Measurements from ENCODE around the gene DSG4. TPM values are rescaled to one million over a fixed set of nuclear protein-coding genes. Genes with fewer than 3 reads are reported as not detected.
"Not testable (repeated sequence)": the region's sequence is repeated elsewhere in the genome, so short reads cannot be mapped to it uniquely, and the experiment has no call there.

Gene DSG4, protein sequence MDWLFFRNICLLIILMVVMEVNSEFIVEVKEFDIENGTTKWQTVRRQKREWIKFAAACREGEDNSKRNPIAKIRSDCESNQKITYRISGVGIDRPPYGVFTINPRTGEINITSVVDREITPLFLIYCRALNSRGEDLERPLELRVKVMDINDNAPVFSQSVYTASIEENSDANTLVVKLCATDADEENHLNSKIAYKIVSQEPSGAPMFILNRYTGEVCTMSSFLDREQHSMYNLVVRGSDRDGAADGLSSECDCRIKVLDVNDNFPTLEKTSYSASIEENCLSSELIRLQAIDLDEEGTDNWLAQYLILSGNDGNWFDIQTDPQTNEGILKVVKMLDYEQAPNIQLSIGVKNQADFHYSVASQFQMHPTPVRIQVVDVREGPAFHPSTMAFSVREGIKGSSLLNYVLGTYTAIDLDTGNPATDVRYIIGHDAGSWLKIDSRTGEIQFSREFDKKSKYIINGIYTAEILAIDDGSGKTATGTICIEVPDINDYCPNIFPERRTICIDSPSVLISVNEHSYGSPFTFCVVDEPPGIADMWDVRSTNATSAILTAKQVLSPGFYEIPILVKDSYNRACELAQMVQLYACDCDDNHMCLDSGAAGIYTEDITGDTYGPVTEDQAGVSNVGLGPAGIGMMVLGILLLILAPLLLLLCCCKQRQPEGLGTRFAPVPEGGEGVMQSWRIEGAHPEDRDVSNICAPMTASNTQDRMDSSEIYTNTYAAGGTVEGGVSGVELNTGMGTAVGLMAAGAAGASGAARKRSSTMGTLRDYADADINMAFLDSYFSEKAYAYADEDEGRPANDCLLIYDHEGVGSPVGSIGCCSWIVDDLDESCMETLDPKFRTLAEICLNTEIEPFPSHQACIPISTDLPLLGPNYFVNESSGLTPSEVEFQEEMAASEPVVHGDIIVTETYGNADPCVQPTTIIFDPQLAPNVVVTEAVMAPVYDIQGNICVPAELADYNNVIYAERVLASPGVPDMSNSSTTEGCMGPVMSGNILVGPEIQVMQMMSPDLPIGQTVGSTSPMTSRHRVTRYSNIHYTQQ
- total RNA-seq: not detected in 2 replicates

DNA sequence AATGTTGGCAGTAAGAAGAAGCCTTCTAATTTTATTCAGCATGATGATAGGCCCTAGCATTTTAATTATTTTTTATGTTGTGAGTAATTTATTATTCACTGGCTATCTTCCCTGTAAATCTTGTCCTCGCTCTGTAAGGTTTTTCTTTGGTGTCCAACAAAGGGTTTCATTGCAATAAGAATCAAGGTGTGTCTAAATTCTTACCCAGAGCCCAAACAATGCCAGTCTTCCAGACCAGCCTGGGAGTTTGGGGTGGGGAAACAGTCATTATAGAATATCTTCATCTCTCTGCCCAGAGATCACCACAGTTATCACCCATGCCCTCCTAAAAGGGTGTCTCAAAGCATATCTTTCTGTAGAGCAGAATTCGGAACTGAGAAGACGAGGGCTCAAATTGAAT, at the start of gene DSG4:
TSS of gene DSG4 (plus strand) at position 301 of the 400 bp plus-strand sequence. CDS start 135 bp downstream, outside the sequence.
- no peak for DNase-seq (ENCODE audit: low read depth, low spot score)

DNA sequence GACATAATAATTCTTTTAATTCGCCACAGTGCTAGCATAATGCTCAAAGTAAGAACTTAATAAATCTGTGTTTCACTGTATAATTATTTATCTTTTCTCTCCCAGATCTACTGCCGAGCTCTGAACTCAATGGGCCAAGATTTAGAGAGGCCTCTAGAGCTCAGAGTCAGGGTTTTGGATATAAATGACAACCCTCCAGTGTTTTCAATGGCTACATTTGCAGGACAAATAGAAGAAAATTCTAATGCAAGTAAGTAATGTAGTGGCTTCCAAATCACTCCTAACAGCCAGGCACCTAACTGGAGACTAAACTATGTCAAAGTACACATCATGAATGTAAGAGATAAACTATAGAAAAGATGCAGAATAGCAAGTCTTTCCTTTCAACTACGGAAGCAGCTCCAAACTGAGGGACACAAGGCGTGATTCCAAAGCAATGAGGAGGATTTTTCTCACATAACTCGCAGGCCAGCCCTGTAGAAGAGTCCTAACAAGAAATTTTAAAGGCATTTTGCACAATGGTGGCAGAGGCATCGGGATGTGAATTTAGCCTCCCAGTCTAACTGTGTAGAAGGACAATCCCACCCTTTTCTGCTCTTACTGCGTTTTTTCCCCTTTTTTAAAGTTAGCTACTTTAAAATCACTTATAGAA, 46.7 kb upstream of the DSG4 start:
- DNase-seq (ENCODE audit: low read depth, low spot score): no peak

DNA sequence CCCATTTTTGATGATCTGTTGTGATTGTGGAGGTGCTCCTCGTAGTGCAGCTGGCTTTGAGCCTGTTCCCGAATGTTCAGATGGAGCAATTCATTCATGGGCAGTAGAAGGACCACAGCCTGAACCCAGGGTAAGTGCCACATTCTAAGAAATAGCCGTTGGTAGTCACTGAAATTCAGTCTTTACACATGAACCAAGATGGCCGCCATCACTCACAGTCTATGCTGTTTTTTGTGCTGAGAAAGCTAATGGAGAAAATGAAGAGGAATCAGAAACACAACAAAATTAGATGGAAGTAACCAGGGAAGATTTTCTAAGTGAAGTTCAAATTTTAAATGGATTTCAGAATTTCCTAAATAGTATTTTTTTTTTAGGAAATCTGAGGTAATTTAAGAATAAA, 33.1 kb upstream of the DSG4 start:
- no peak for DNase-seq (ENCODE audit: low read depth, low spot score)

DNA sequence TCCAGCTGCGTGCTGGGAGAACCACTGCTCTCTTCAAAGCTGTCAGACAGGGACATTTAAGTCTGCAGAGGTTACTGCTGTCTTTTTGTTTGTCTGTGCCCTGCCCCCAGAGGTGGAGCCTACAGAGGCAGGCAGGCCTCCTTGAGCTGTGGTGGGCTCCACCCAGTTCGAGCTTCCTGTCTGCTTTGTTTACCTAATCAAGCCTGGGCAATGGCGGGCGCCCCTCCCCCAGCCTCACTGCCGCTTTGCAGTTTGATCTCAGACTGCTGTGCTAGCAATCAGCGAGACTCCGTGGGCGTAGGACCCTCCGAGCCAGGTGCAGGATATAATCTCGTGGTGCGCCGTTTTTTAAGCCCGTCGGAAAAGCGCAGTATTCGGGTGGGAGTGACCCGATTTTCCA, 23.2 kb upstream of the DSG4 start:
- DNase-seq (ENCODE audit: low read depth, low spot score): not testable (repeated sequence)

DNA sequence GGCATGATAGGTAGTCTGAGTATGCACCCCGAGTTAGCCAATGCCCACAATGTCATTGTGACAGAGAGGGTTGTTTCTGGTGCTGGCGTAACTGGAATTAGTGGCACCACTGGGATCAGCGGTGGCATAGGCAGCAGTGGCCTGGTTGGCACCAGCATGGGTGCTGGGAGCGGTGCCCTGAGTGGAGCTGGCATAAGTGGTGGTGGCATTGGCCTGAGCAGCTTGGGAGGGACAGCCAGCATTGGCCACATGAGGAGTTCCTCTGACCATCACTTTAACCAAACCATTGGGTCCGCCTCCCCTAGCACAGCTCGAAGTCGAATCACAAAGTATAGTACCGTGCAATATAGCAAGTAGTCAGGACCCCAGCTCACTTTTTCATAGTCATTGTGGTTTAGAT, 21.6 kb upstream of the DSG4 start:
- DNase-seq (ENCODE audit: low read depth, low spot score): no peak

DNA sequence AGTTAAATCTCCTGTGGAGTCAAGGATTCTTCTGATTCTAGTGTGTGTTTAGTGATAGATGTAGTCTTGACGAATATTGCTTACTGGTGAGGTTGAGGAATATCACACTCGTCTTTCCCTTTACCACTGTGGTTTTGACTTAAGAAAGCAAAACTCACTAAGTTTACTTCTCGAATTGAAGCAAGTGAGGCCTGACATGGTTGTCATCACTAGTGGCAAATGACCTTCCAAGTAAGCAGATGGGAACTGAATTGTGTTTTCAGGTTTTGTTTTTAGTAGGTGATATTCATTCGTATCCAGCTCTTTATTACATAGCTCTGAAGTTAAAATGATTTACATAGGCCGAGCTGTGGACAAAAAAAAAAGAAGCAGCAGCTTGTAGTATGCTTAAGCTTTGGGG, 20.6 kb upstream of the DSG4 start:
- DNase-seq (ENCODE audit: low read depth, low spot score): no peak

DNA sequence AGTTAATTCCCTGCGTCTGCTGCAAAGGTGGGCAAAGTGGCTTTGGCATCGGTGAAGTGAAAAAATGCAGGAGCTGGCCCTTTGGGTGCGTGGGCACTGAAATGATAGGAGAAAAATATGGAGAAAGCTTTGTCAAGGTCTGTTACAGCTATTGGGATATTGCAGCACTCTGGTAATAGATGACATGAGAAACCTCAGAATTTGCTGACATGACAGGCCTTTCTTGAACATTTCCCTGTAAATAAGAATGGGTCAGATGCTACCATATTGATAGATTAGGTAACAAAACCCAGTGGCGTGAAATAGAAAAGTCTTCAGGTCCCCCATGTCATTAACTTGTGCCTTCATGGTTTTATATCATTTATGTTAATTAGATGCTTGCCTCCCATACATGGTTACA, 12.4 kb upstream of the DSG4 start:
- DNase-seq (ENCODE audit: low read depth, low spot score): no peak

DNA sequence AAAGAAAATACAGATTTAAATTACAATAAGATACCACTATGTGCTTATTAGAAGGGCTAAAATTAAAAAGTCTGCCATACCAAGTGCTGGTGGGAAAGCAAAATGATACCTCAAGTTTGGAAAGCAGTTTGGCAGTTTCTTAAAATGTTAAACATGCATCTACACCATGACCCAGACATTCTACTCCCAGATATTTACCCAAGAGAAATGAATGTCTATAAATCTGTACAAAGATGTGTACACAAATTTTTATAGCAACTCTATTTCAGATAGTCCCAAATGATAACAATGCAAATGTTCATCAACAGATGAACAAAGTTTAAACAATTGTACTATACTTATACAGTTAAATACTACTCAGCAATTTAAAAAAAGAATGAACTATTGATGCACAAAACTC, 7.1 kb upstream of the DSG4 start:
- DNase-seq (ENCODE audit: low read depth, low spot score): no peak

DNA sequence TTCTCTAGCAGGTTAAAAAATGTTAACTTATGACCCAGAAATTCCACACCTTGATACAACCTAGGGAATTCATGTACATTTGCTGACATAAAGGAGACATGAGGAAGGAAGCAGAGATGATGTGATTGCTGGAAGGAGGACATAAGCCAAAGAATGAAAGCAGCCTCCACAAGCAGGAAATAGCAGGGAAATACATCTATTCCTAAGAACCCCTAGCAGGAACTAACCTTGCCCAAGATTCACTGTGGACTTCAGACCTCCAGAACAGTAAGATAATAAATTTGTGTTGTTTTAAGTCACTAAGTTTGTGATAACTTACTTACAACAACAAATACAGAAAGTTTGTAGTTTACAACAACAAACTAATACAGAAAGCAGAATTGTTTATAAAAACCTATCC, 4.6 kb upstream of the DSG4 start:
- DNase-seq (ENCODE audit: low read depth, low spot score): no peak

DNA sequence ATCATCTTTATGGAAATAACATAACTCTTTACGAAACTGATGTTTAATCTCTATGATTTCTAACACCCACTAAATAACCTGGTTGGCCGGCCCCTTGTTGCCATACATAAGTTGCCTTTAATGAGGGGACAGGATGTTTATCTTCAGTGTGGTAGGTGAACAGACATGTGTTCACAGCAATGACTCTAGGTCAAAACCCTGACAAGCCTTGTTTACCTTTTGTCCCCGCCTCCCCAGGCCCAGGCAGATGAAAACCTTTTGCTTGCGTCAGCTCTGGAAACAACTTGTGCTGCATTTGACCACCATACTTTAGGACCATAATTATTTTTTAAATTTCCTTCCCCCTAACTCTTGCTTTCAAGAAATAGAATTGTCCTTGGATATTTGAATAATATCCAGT, 2.9 kb upstream of the DSG4 start:
- DNase-seq (ENCODE audit: low read depth, low spot score): no peak

DNA sequence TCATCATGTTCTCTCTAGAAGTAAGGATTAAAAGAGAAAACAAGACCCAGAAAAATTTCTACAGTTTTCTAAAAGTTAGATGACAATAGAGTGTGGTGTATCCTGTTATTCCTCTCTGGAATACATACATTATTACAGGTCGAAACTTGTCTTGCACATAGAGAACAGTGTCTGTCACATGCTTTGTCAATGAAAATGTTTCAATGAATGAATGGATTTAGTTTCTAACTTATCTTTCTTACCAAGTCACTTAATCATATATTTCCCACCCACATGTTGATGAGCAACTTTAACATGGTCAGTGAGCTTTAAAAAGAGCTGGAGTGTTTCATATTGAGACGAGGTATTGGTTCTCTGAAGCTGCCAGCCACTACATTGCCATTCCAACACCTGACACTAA, 4.3 kb downstream of the DSG4 start:
- no peak for DNase-seq (ENCODE audit: low read depth, low spot score)

DNA sequence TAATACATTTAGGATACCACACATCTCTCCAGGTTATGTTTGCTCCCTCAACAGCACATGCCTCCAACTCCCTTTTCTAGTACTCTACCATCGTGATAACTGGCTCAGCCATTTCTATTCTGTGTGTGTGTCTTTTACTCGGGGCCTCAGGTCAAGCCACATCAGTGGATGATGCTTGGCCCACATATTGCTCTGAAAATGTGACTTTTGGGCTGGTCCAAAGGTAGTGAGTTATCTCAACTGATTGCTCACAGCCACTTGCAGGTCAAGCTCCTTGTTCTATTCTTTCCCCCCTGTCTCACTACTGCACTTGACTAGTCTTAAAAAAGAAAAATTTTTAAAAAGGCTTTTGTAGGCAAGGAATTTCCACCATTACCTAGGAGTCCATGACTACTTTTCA, 5.5 kb downstream of the DSG4 start:
- DNase-seq (ENCODE audit: low read depth, low spot score): no peak

DNA sequence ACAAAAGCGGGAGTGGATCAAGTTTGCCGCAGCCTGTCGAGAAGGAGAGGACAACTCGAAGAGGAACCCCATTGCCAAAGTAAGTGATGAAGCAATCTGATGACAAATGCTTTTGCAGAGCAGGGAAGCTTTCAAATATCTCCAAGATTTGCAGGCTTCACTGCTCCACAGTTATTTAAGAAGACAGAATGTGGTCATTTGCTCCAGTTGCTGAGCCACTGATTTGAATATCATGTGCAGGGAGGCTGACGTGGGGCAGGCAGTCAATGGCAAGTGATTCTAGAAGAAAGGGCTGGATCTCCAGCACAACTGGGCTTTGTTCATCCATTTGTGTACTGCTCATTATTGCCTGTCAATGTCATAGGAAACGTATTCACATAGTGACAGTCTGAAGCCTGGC, 10.2 kb downstream of the DSG4 start:
- DNase-seq (ENCODE audit: low read depth, low spot score): no peak

DNA sequence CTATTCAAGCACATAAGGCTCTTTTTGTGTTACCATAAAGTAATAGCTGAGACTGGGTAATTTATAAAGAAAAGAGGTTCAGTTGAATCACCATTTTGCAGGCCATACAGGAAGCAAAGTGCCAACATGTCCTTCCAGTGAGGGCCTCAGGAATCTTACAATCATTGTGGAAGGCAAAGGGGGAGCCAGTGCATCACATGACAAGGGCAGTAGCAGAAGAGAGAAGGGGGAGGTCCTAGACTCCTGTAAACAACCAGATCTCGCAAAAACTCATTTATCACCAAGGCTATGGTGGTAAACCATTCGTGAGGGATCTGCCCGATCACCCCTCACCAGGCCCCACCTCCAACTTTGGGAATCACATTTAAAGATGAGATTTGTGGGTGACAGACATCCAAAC, 16.7 kb downstream of the DSG4 start:
- no peak for DNase-seq (ENCODE audit: low read depth, low spot score)

DNA sequence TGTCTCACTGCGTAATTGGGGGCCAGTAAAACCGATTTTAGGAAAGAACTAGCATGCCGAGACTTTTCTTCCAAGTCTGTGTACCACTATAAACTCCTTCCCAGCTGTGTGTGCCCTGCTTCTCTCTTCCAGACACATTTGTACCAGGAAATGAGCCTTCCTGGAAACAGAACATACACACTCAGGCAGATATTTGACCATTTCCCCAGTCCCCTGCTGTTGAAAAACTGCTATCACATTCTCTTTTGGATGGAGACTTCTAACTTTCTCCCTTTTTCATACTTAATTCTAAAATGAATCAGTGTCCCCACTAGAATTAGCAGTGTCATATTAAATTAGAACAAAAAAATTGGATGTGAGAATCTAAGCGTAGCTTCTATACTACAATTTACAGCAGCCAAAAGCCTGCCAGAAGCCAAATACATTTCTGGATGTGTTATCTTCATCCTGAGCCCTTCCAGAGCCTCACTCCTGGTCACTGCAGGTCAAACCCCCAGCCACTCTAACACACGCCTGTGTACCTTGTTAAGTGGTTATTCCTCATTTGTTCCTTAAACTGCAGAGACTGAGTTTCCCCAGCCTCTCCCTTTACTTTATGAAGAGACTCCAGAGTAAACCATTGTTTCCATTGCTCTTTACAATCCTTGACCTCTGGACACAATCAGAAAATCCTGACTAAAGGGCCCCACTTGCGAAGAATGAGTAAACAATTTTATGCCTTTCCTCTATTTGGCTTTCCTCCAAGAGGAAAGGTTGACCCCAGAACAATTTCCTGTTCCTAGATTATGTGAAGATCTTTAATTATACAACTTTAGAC, 20.4 kb downstream of the DSG4 start:
- no peak for DNase-seq (ENCODE audit: low read depth, low spot score)

DNA sequence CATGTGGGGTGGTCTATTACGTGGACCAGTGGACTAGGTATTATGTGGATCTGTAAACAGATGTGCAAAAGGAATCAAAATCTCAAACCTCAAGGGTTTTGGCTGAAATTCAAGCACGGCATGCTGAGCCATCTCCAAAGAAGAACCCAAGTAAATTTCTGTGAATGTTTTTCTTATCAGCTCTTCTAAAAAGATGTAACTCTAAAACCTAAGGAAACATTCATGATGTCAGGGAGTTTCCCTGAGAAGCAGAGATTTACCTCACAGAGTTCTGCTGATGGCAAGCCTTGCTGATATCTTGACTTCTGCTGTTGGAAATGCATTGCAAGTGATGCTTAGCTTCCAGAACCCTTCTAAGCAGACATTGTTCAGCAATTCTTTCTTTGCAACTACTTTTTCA, 21.6 kb downstream of the DSG4 start:
- no peak for DNase-seq (ENCODE audit: low read depth, low spot score)

DNA sequence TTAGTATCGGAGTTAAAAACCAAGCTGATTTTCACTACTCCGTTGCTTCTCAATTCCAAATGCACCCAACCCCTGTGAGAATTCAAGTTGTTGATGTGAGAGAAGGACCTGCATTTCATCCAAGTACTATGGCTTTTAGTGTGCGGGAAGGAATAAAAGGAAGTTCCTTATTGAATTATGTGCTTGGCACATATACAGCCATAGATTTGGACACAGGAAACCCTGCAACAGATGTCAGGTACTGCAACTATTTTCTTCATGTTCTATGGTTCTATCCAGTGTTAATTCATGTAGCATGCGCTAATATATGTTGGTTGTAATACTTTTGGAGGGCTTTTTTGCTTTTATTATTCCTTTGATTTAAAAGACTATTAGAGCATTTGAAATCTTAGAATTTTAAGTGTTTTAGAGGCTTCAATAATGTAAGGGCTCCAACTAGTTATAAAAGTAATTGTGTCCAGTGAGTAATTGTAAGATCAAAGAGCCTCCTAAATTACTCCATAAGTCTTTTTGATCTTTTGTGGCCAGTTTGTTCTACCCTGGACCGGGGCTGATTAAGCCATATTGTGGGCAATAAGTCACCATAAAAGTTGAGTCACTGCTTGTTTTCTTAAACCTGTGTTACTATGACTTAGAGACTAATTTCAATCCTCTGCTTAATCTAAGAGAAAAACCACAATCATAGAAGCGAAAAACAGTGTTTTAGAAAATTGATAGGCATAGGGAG, 22.9 kb downstream of the DSG4 start:
- DNase-seq (ENCODE audit: low read depth, low spot score): no peak

DNA sequence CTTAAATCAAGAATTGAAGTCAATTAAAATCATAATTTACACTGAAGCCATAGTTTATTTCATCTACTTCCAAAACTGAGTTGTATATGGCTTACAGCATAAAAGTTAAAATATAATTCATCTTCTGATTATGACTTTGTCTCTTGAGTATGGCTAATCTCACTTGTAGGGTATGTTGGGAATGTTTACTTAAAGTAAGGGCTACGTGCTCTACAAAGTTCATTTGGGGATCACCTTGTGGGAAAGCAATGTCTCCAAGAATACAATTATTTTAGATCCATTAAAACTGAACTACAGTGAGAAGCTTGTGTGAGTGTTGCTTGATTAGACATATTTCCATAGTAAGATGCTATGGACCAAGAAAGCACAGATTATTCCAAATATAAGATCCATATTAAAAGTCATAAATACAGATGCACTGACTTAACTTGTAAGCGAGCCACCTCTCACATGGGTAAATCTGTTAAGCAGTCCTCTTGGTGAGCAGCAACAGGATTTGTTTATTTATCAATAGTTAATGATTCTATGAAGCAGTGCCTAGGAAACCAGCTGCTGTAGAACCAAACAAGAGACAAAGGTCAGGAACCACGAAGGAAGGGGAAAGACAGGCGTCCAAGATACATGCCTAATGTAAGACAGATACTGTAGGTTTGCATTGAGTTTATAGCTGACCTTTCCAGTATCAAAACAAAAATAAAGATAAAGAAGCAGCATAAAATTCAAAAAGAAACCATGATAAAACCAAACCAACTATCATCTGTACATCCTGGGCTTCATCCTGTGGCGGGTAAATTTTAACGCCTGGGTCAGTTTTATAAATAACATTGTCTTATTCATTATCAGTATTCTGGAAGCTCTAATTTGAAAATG, 24.8 kb downstream of the DSG4 start:
- no peak for DNase-seq (ENCODE audit: low read depth, low spot score)

DNA sequence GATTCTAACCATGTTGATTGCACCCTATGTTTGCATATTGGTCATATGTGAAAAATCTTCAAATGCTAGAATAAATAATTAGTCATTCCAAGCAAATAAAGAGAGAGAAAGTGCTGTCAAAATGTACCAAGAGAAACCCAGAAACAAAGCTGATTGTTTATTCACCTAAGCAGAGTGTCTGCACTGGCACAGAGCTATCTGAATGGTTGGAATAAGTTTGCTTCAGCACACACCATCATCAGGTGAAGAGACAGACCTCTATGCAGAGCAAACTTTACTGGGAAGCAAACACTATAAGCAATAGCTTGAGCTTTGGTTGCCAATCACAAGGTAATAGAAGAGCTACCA, 25.4 kb downstream of the DSG4 start:
- no peak for DNase-seq (ENCODE audit: low read depth, low spot score)
